Liver (tissue), 9 donors: ENCODE data around the gene PELI2. TPM values are rescaled to one million over a fixed set of nuclear protein-coding genes. Genes with fewer than 3 reads are reported as not detected.

Experiments
- DNase-seq: peaks from one replicate; pipeline ENCODE4 v3.0.0-alpha.2; 2017; ENCODE audit warnings: low spot score
- H3K27ac ChIP-seq, 2 donors: one replicate each; pipeline ENCODE4 v1.7.0; 2013; ENCODE audit warnings: inconsistent platforms in 2 of 2, low read length in 2 of 2, control low read depth in 1 of 2, low read depth in 1 of 2, mild to moderate bottlenecking in 1 of 2
- H3K27me3 ChIP-seq, 4 donors: one replicate each; pipeline versions ENCODE4 v1.6.1 to v1.7.0; 2013; ENCODE audit warnings: low read length in 3 of 4, inconsistent platforms in 1 of 4, mild to moderate bottlenecking in 1 of 4, moderate library complexity in 1 of 4; ENCODE audit not compliant: control insufficient read depth in 4 of 4, insufficient read depth in 4 of 4
- H3K36me3 ChIP-seq, 4 donors: one replicate each; pipeline versions ENCODE4 v1.6.1 to v1.7.0; 2013; ENCODE audit warnings: low read length in 3 of 4, mild to moderate bottlenecking in 3 of 4, low read depth in 1 of 4, moderate library complexity in 1 of 4; ENCODE audit not compliant: control insufficient read depth in 4 of 4, insufficient read depth in 3 of 4
- H3K4me1 ChIP-seq, 4 donors: one replicate each; pipeline versions ENCODE4 v1.6.1 to v1.7.0; 2013; ENCODE audit warnings: low read length in 3 of 4, mild to moderate bottlenecking in 3 of 4, moderate library complexity in 1 of 4; ENCODE audit not compliant: control insufficient read depth in 4 of 4, insufficient read depth in 4 of 4
- H3K4me3 ChIP-seq, 3 donors: one replicate each; pipeline versions ENCODE4 v1.6.1 to v1.7.0; 2013; ENCODE audit warnings: low read length in 3 of 3, control low read depth in 1 of 3, low read depth in 1 of 3, mild to moderate bottlenecking in 1 of 3
- H3K9ac ChIP-seq, 2 donors: one replicate each; pipeline ENCODE4 v1.7.0; 2013; ENCODE audit warnings: low read length in 2 of 2, mild to moderate bottlenecking in 2 of 2, moderate library complexity in 2 of 2, control low read depth in 1 of 2, low read depth in 1 of 2
- H3K9me3 ChIP-seq, 4 donors: one replicate each; pipeline versions ENCODE4 v1.6.1 to v1.7.0; 2013; ENCODE audit warnings: low read length in 3 of 4; ENCODE audit not compliant: control insufficient read depth in 4 of 4
- GABPA ChIP-seq, 2 donors: IDR thresholded peaks in 1 of 2; conservative IDR thresholded peaks in 1 of 2; 2 replicates each; pipeline ENCODE4 v1.6.1; 2016; ENCODE audit warnings: antibody characterized with exemption in 2 of 2, mild to moderate bottlenecking in 1 of 2, moderate library complexity in 1 of 2
- HNF4G ChIP-seq: IDR thresholded peaks from 2 replicates; pipeline ENCODE4 v1.6.1; 2016; ENCODE audit warnings: antibody characterized with exemption
- RAD21 ChIP-seq, 2 donors: IDR thresholded peaks; 2 replicates each; pipeline ENCODE4 v1.6.1; 2016; ENCODE audit warnings: antibody characterized with exemption in 2 of 2, mild to moderate bottlenecking in 2 of 2
- REST ChIP-seq: IDR thresholded peaks from 2 replicates; pipeline ENCODE4 v1.6.1; 2016; ENCODE audit warnings: antibody characterized with exemption, mild to moderate bottlenecking
- RXRA ChIP-seq, 2 donors: IDR thresholded peaks; 2 replicates each; pipeline ENCODE4 v1.6.1; 2017 to 2018; ENCODE audit warnings: antibody characterized with exemption in 2 of 2, mild to moderate bottlenecking in 1 of 2
- SP1 ChIP-seq: IDR thresholded peaks from 2 replicates; pipeline ENCODE4 v1.6.1; 2018; ENCODE audit warnings: antibody characterized with exemption, mild to moderate bottlenecking
- YY1 ChIP-seq: IDR thresholded peaks from 2 replicates; pipeline ENCODE4 v1.6.1; 2016; ENCODE audit warnings: antibody characterized with exemption, mild to moderate bottlenecking
- WGBS: extraction: QIAGEN DNeasy Blood & Tissue Kit; methylation state at CpG from one replicate; pipeline ENCODE4 v1.1.7; 2013; 5-methylcytosine and 5-hydroxymethylcytosine counted together
- polyA plus RNA-seq, 2 donors: library from polyadenylated mRNA; stranded (reverse) in 1 of 2; unstranded in 1 of 2; fragments of 200-250 nt in 1 of 2; fragments of >200 nt in 1 of 2; fragmentation: Nextera tagmentation in 1 of 2; extraction: Ambion mirVana in 1 of 2; gene quantifications; one replicate each; pipeline versions ENCODE4 v1.2.1 to v1.2.3, GENCODE V29; 2013 to 2015
- total RNA-seq, 2 donors: library from RNA; depleted of rRNA; stranded (reverse); fragments of >200 nt; gene quantifications; one replicate each; pipeline ENCODE4 v1.2.3, GENCODE V29; 2014
- TF ChIP-seq, protein P1 (sequence below): fragments of 150-350 bp; IDR thresholded peaks from 2 replicates; pipeline ENCODE4 v1.5.1; 2017; ENCODE audit warnings: improper control_type of control experiment, low read depth, low read length; ENCODE audit not compliant: missing input control
- donor health status: healthy.
- donor health status: healthy.
- donor health status: healthy.
- donor health status: healthy.
- donor health status: healthy.

The PELI2 gene
- total and polyA plus RNA-seq, 4 donors, result 0.68 to 2.9 (median 1.2) TPM

DNA sequence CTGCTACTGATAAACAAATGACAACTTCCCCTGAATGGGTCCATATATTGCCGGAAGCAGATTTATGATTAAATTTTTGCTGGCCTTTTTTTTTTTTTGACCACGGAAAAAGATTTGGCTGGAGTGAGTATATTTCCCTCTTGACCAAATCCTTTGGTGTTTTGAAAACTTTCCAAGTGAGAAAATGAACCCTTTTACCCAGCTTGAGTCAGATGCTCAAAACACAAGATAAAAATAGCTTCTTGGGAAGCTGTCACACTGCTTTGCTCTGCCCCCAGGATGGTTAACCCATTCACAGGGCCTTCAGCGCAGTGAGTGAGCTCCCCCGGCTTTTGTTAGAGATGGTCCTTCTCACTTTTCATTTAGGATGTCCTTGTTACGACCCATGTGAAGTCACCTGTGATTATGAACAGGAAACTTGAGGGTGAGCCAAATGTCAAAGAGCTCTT, 224.3 kb downstream of the PELI2 start:
- 57% methylated on average over 5 of the region's 5 CpGs for WGBS
- TF ChIP-seq HNF4G (no peak), GABPA (IDR thresholded peaks at IDR 0.05 in 1 of 2, conservative IDR thresholded peaks at IDR 0.05 in 1 of 2) (peak; percentile 50 to 54)
- Histone ChIP-seq H3K9ac (no peak overlapping the region), H3K36me3 (no peaks in the 10 kb centered on the region), H3K27me3 (no peaks in the 10 kb centered on the region), H3K4me3 (no peak overlapping the region), H3K4me1 (peaks cover 0 to 4% (median 0%) of the 10 kb centered on the region in 4 donors), H3K27ac (peak overlapping the region; percentile 10 to 11), H3K9me3 (no peaks in the 10 kb centered on the region)
- DNase-seq, result no peak

- peaks cover 0 to 7% (median under 1%) of the 10 kb centered on the region in 4 donors for H3K9me3 ChIP-seq
- no peak overlapping the region for H3K9ac ChIP-seq
- H3K27ac ChIP-seq, result no peak overlapping the region
- WGBS, result 64% methylated on average over 1 of the region's 1 CpG
- H3K36me3 ChIP-seq, result no peaks in the 10 kb centered on the region
- DNase-seq, result no peak
- H3K27me3 ChIP-seq, result no peaks in the 10 kb centered on the region
- TF ChIP-seq HNF4G (no peak), YY1 (no peak), GABPA (IDR thresholded peaks at IDR 0.05 in 1 of 2, conservative IDR thresholded peaks at IDR 0.05 in 1 of 2) (no peak), RXRA (IDR thresholded peaks at IDR 0.05) (no peak), RAD21 (IDR thresholded peaks at IDR 0.05) (no peak), SP1 (no peak), REST (no peak)
- TF ChIP-seq, protein P1, sequence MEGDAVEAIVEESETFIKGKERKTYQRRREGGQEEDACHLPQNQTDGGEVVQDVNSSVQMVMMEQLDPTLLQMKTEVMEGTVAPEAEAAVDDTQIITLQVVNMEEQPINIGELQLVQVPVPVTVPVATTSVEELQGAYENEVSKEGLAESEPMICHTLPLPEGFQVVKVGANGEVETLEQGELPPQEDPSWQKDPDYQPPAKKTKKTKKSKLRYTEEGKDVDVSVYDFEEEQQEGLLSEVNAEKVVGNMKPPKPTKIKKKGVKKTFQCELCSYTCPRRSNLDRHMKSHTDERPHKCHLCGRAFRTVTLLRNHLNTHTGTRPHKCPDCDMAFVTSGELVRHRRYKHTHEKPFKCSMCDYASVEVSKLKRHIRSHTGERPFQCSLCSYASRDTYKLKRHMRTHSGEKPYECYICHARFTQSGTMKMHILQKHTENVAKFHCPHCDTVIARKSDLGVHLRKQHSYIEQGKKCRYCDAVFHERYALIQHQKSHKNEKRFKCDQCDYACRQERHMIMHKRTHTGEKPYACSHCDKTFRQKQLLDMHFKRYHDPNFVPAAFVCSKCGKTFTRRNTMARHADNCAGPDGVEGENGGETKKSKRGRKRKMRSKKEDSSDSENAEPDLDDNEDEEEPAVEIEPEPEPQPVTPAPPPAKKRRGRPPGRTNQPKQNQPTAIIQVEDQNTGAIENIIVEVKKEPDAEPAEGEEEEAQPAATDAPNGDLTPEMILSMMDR, result no peak
- no peaks in the 10 kb centered on the region for H3K4me1 ChIP-seq
- peak overlapping the region in 1 of 3 donors; percentile 19 for H3K4me3 ChIP-seq
These were observed 231.7 kb downstream of the PELI2 start for GRCh38 chr14:56349960-56350359.
